ENCODE measurements around the gene ATP5PB. TPM values are rescaled to one million over a fixed set of nuclear protein-coding genes. Genes with fewer than 3 reads are reported as not detected.

ATP5PB gene
- total RNA-seq, 1 experiment from 2014 or later = 323 TPM

DNA sequence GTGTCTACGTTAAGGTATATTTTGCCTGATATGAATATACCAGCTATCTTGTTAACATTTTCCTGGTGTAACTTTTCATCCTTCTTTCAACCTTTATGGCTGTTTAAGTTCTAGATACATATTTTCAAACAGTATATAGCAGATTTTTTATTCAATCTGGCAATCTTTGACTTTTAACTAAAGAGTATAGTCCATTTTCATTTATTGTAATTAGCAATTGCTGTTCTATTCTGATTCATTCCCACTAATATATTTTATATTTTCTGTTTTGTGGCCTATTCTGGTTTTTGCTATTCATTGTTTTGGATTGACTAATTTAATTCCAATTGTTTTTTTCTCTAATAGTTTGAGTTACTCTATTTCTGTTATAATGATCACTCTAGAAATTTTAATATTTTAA lies 17.2 kb downstream of the ATP5PB start:
- H3K4me3 ChIP-seq (replicated peaks in 1 of 2; ENCODE audit: low read depth in 1 of 2, low read length in 2 of 2) = no peak overlapping the region
- ChIA-PET CTCF (no interaction called here), RAD21 (ENCODE audit: low non-redundant PET in 1 of 2, low total read pairs in 2 of 2, uncharacterized antibody in 2 of 2, unreplicated experiment in 2 of 2) (no interaction called here), POLR2A (no interaction called here)
- H3K4me2 ChIP-seq (ENCODE audit: low read length) = no peak overlapping the region
- no peak overlapping the region for H3K27ac ChIP-seq (ENCODE audit: low read depth, low read length)
- DNase-seq (ENCODE audit: low read depth, low spot score) = no peak
- intact Hi-C loops (cut with micrococcal nuclease) = no loop called here
- H3K4me1 ChIP-seq (ENCODE audit: control insufficient read depth in 1 of 2, insufficient read depth in 2 of 2, low read length in 2 of 2) = no peaks in the 10 kb centered on the region
- TF ChIP-seq POLR2A (IDR thresholded peaks at IDR 0.05; ENCODE audit: borderline replicate concordance, extremely low read depth, insufficient read depth, insufficient read length) (no peak), EGR1 (IDR thresholded peaks at IDR 0.05; ENCODE audit: low read depth) (no peak), JUND (IDR thresholded peaks at IDR 0.05) (no peak), CTCF (IDR thresholded peaks at IDR 0.05 in 2 of 3, conservative IDR thresholded peaks at IDR 0.05 in 1 of 3; ENCODE audit: borderline replicate concordance in 1 of 3, insufficient read depth in 1 of 3, low read depth in 2 of 3, low read length in 2 of 3) (no peak), YY1 (IDR thresholded peaks at IDR 0.05; ENCODE audit: extremely low read depth, insufficient replicate concordance, low read depth, low read length) (no peak), SIN3A (IDR thresholded peaks at IDR 0.05; ENCODE audit: low read depth) (no peak), EZH2phosphoT487 (IDR thresholded peaks at IDR 0.05; ENCODE audit: borderline replicate concordance) (no peak), ELF1 (IDR thresholded peaks at IDR 0.05; ENCODE audit: borderline replicate concordance, low read depth) (no peak)
- TF ChIP-seq, protein P1, sequence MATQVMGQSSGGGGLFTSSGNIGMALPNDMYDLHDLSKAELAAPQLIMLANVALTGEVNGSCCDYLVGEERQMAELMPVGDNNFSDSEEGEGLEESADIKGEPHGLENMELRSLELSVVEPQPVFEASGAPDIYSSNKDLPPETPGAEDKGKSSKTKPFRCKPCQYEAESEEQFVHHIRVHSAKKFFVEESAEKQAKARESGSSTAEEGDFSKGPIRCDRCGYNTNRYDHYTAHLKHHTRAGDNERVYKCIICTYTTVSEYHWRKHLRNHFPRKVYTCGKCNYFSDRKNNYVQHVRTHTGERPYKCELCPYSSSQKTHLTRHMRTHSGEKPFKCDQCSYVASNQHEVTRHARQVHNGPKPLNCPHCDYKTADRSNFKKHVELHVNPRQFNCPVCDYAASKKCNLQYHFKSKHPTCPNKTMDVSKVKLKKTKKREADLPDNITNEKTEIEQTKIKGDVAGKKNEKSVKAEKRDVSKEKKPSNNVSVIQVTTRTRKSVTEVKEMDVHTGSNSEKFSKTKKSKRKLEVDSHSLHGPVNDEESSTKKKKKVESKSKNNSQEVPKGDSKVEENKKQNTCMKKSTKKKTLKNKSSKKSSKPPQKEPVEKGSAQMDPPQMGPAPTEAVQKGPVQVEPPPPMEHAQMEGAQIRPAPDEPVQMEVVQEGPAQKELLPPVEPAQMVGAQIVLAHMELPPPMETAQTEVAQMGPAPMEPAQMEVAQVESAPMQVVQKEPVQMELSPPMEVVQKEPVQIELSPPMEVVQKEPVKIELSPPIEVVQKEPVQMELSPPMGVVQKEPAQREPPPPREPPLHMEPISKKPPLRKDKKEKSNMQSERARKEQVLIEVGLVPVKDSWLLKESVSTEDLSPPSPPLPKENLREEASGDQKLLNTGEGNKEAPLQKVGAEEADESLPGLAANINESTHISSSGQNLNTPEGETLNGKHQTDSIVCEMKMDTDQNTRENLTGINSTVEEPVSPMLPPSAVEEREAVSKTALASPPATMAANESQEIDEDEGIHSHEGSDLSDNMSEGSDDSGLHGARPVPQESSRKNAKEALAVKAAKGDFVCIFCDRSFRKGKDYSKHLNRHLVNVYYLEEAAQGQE (IDR thresholded peaks at IDR 0.05; ENCODE audit: low read depth) = no peak
- TF ChIP-seq, protein P2, sequence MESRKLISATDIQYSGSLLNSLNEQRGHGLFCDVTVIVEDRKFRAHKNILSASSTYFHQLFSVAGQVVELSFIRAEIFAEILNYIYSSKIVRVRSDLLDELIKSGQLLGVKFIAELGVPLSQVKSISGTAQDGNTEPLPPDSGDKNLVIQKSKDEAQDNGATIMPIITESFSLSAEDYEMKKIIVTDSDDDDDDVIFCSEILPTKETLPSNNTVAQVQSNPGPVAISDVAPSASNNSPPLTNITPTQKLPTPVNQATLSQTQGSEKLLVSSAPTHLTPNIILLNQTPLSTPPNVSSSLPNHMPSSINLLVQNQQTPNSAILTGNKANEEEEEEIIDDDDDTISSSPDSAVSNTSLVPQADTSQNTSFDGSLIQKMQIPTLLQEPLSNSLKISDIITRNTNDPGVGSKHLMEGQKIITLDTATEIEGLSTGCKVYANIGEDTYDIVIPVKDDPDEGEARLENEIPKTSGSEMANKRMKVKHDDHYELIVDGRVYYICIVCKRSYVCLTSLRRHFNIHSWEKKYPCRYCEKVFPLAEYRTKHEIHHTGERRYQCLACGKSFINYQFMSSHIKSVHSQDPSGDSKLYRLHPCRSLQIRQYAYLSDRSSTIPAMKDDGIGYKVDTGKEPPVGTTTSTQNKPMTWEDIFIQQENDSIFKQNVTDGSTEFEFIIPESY (IDR thresholded peaks at IDR 0.05; ENCODE audit: extremely low read depth, insufficient replicate concordance, low read length) = no peak
- BruUV-seq (replicated peaks) = no TSS peak
- no peak overlapping the region for H2AFZ ChIP-seq (ENCODE audit: low read depth, low read length, poor library complexity, severe bottlenecking)
- no peak for ATAC-seq
- H4K20me1 ChIP-seq (ENCODE audit: insufficient read depth) = no peaks in the 10 kb centered on the region
- no peaks in the 10 kb centered on the region for H3K27me3 ChIP-seq (ENCODE audit: insufficient read depth, low read length)
- H3K9ac ChIP-seq (ENCODE audit: low read length) = no peak overlapping the region
- H3K9me2 ChIP-seq (ENCODE audit: insufficient read depth) = no peaks in the 10 kb centered on the region
- no peaks in the 10 kb centered on the region for H3K79me2 ChIP-seq (ENCODE audit: insufficient read depth, low read length)
- peaks cover 3 to 8% of the 10 kb centered on the region in 2 experiments; a peak in 1 of 4 replicates for H3K36me3 ChIP-seq (ENCODE audit: control insufficient read depth in 1 of 2, insufficient read depth in 2 of 2, low read length in 2 of 2)
- no peaks in the 10 kb centered on the region for H3K9me3 ChIP-seq (ENCODE audit: control insufficient read depth in 1 of 2, insufficient read depth in 1 of 2, low read depth in 1 of 2, low read length in 2 of 2)

Measured in HCT116 (cell line).